ENCODE data around the gene SCRN1. TPM values are rescaled to one million over a fixed set of nuclear protein-coding genes. Genes with fewer than 3 reads are reported as not detected.

The SCRN1 gene
- total RNA-seq, 1 donor from 2014 or later, result 106 TPM

GRCh38 chr7:29906200-29907022 is 83.2 kb downstream of the SCRN1 start:
- Mint-ChIP-seq H3K4me3 (ENCODE audit: unreplicated experiment) (no peak overlapping the region), H3K9me3 (ENCODE audit: unreplicated experiment) (peaks cover 31% of the 10 kb centered on the region), H3K4me1 (ENCODE audit: unreplicated experiment) (no peaks in the 10 kb centered on the region), H3K27ac (ENCODE audit: unreplicated experiment) (no peak overlapping the region), H3K36me3 (ENCODE audit: unreplicated experiment) (peaks cover 27% of the 10 kb centered on the region), H3K27me3 (ENCODE audit: unreplicated experiment) (no peaks in the 10 kb centered on the region)
- TF ChIP-seq CTCF (IDR thresholded peaks at IDR 0.05), result no peak
- no peak for DNase-seq (ENCODE audit: extremely low spot score, unreplicated experiment)

DNA sequence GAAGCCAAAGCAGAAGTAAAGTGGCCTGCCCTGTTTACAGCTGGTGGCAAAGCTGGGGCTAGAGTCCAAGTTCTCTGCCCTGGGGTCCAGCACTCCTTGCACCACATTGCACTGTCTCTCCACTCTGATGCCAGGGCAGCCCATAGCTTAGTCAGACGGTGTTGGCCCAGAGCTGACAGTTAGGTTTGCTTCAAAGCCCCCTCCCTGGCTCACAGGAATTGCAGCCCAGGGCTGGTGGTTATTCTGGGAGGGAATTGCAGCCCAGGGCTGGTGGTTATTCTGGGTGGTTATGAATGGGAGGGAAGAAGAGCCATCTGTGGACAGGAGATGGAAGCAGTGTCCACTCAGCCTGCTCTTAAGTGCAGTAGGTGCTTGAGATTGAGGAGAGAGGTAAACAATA is 88.9 kb downstream of the SCRN1 start:
- no peak for DNase-seq (ENCODE audit: extremely low spot score, unreplicated experiment)
- no peaks in the 10 kb centered on the region for H3K4me1 Mint-ChIP-seq (ENCODE audit: unreplicated experiment)
- no peak overlapping the region for H3K4me3 Mint-ChIP-seq (ENCODE audit: unreplicated experiment)
- H3K27ac Mint-ChIP-seq (ENCODE audit: unreplicated experiment), result no peak overlapping the region
- peaks cover 10% of the 10 kb centered on the region for H3K36me3 Mint-ChIP-seq (ENCODE audit: unreplicated experiment)
- peaks cover 6% of the 10 kb centered on the region for H3K27me3 Mint-ChIP-seq (ENCODE audit: unreplicated experiment)
- H3K9me3 Mint-ChIP-seq (ENCODE audit: unreplicated experiment), result peaks cover 25% of the 10 kb centered on the region
- no peak for TF ChIP-seq CTCF (IDR thresholded peaks at IDR 0.05)

GRCh38 chr7:29898301-29898700 is 91.3 kb downstream of the SCRN1 start:
- no peak for TF ChIP-seq CTCF (IDR thresholded peaks at IDR 0.05)
- H3K4me1 Mint-ChIP-seq (ENCODE audit: unreplicated experiment), result no peaks in the 10 kb centered on the region
- H3K27ac Mint-ChIP-seq (ENCODE audit: unreplicated experiment), result no peak overlapping the region
- peaks cover 6% of the 10 kb centered on the region for H3K27me3 Mint-ChIP-seq (ENCODE audit: unreplicated experiment)
- H3K36me3 Mint-ChIP-seq (ENCODE audit: unreplicated experiment), result peaks cover under 1% of the 10 kb centered on the region
- H3K4me3 Mint-ChIP-seq (ENCODE audit: unreplicated experiment), result no peak overlapping the region
- DNase-seq (ENCODE audit: extremely low spot score, unreplicated experiment), result no peak
- H3K9me3 Mint-ChIP-seq (ENCODE audit: unreplicated experiment), result peaks cover 18% of the 10 kb centered on the region

- Mint-ChIP-seq H3K9me3 (ENCODE audit: unreplicated experiment) (peaks cover 18% of the 10 kb centered on the region), H3K27me3 (ENCODE audit: unreplicated experiment) (peaks cover 6% of the 10 kb centered on the region), H3K36me3 (ENCODE audit: unreplicated experiment) (no peaks in the 10 kb centered on the region), H3K4me1 (ENCODE audit: unreplicated experiment) (no peaks in the 10 kb centered on the region), H3K27ac (ENCODE audit: unreplicated experiment) (no peak overlapping the region), H3K4me3 (ENCODE audit: unreplicated experiment) (no peak overlapping the region)
- TF ChIP-seq CTCF (IDR thresholded peaks at IDR 0.05), result no peak
- no peak for DNase-seq (ENCODE audit: extremely low spot score, unreplicated experiment)
Observed at GRCh38 chr7:29896685-29897411, 92.8 kb downstream of the SCRN1 start.

- Mint-ChIP-seq H3K27me3 (ENCODE audit: unreplicated experiment) (peaks cover 9% of the 10 kb centered on the region), H3K27ac (ENCODE audit: unreplicated experiment) (no peak overlapping the region), H3K4me3 (ENCODE audit: unreplicated experiment) (no peak overlapping the region), H3K9me3 (ENCODE audit: unreplicated experiment) (peaks cover 18% of the 10 kb centered on the region), H3K36me3 (ENCODE audit: unreplicated experiment) (no peaks in the 10 kb centered on the region), H3K4me1 (ENCODE audit: unreplicated experiment) (no peaks in the 10 kb centered on the region)
- no peak for DNase-seq (ENCODE audit: extremely low spot score, unreplicated experiment)
- no peak for TF ChIP-seq CTCF (IDR thresholded peaks at IDR 0.05)
Observed at GRCh38 chr7:29895559-29895958, 94.0 kb downstream of the SCRN1 start.
